GM12878 (cell line): ENCODE results near the gene MMP7.

Experiments
- EZH2 ChIP-seq: IDR thresholded peaks from 2 replicates; pipeline ENCODE4 v1.6.1; 2012; ENCODE audit warnings: low read depth, mild to moderate bottlenecking, control low read depth, inconsistent platforms, low read length, borderline replicate concordance; ENCODE audit not compliant: control insufficient read depth
- MTA3 ChIP-seq: IDR thresholded peaks from 2 replicates; pipeline ENCODE4 v1.6.1; 2012; ENCODE audit warnings: low read length, inconsistent platforms, borderline replicate concordance
- NFYA ChIP-seq: IDR thresholded peaks from 2 replicates; pipeline ENCODE4 v1.6.1; 2011; ENCODE audit warnings: low read depth, mild to moderate bottlenecking, low read length, improper control_type of control experiment, borderline replicate concordance
- NRF1 ChIP-seq: conservative IDR thresholded peaks from 2 replicates; pipeline ENCODE4 v1.6.1; 2011; ENCODE audit warnings: mild to moderate bottlenecking, low read depth, low read length, improper control_type of control experiment
- POLR2A ChIP-seq: IDR thresholded peaks from 2 replicates; pipeline ENCODE4 v1.6.1; 2011; ENCODE audit warnings: low read depth, mild to moderate bottlenecking, low read length
- RELA ChIP-seq: fragments of 450-650 bp; IDR thresholded peaks from 2 replicates; pipeline ENCODE4 v1.8.0; 2014; ENCODE audit warnings: borderline replicate concordance; ENCODE audit not compliant: partially characterized antibody
- SREBF2 ChIP-seq: IDR thresholded peaks from 2 replicates; pipeline ENCODE4 v1.6.1; 2012; ENCODE audit warnings: mild to moderate bottlenecking, low read length
- TF ChIP-seq, protein P1 (sequence below), 3 experiments: IDR thresholded peaks in 2 of 3; conservative IDR thresholded peaks in 1 of 3; 2 replicates each; pipeline ENCODE4 v1.5.1; 2011; ENCODE audit warnings: low read depth in 3 of 3, low read length in 3 of 3, mild to moderate bottlenecking in 3 of 3, control low read depth in 2 of 3, moderate library complexity in 2 of 3, inconsistent platforms in 1 of 3, mixed read lengths in 1 of 3; ENCODE audit not compliant: control insufficient read depth in 2 of 3, insufficient read depth in 1 of 3; ENCODE audit errors: extremely low read depth in 1 of 3
- TF ChIP-seq, protein P2 (sequence below): fragments of 450-650 bp; formaldehyde crosslinking; IDR thresholded peaks from 2 replicates; pipeline ENCODE4 v1.4.0; 2022; ENCODE audit warnings: mild to moderate bottlenecking, moderate library complexity

DNA sequence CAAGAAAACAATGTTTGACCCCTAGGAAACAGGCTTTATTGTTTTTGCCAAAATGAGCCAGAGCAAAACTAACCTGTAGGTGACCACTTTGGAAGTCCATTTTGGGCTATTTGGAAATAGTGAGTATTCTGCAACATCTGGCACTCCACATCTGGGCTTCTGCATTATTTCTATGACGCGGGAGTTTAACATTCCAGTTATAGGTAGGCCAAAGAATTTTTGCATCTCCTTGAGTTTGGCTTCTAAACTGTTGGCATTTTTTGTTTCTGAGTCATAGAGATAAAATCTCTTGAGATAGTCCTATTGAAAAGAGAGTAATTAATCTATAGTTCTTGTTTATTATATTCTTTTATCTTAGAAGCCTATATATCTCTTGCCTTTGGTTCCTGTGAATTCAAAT lies 2.9 kb downstream of the MMP7 start:
- TF ChIP-seq, protein P1, sequence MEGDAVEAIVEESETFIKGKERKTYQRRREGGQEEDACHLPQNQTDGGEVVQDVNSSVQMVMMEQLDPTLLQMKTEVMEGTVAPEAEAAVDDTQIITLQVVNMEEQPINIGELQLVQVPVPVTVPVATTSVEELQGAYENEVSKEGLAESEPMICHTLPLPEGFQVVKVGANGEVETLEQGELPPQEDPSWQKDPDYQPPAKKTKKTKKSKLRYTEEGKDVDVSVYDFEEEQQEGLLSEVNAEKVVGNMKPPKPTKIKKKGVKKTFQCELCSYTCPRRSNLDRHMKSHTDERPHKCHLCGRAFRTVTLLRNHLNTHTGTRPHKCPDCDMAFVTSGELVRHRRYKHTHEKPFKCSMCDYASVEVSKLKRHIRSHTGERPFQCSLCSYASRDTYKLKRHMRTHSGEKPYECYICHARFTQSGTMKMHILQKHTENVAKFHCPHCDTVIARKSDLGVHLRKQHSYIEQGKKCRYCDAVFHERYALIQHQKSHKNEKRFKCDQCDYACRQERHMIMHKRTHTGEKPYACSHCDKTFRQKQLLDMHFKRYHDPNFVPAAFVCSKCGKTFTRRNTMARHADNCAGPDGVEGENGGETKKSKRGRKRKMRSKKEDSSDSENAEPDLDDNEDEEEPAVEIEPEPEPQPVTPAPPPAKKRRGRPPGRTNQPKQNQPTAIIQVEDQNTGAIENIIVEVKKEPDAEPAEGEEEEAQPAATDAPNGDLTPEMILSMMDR (IDR thresholded peaks at IDR 0.05 in 2 of 3, conservative IDR thresholded peaks at IDR 0.05 in 1 of 3; ENCODE audit: control insufficient read depth in 2 of 3, extremely low read depth in 1 of 3, insufficient read depth in 1 of 3, low read depth in 3 of 3, low read length in 3 of 3), result no peak
- TF ChIP-seq SREBF2 (no peak), MTA3 (no peak), NFYA (no peak), NRF1 (no peak), EZH2 (no peak), RELA (no peak), POLR2A (no peak)
- TF ChIP-seq, protein P2, sequence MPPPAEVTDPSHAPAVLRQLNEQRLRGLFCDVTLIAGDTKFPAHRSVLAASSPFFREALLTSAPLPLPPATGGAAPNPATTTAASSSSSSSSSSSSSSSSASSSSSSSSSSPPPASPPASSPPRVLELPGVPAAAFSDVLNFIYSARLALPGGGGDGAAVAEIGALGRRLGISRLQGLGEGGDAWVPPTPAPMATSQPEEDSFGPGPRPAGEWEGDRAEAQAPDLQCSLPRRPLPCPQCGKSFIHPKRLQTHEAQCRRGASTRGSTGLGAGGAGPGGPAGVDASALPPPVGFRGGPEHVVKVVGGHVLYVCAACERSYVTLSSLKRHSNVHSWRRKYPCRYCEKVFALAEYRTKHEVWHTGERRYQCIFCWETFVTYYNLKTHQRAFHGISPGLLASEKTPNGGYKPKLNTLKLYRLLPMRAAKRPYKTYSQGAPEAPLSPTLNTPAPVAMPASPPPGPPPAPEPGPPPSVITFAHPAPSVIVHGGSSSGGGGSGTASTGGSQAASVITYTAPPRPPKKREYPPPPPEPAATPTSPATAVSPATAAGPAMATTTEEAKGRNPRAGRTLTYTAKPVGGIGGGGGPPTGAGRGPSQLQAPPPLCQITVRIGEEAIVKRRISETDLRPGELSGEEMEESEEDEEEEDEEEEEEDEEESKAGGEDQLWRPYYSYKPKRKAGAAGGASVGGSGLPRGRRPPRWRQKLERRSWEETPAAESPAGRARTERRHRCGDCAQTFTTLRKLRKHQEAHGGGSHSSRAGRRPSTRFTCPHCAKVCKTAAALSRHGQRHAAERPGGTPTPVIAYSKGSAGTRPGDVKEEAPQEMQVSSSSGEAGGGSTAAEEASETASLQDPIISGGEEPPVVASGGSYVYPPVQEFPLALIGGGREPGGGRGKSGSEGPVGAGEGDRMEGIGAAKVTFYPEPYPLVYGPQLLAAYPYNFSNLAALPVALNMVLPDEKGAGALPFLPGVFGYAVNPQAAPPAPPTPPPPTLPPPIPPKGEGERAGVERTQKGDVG, result no peak
